ENCODE measurements around the gene H6PD. TPM values are rescaled to one million over a fixed set of nuclear protein-coding genes. Genes with fewer than 3 reads are reported as not detected.

The H6PD gene, protein sequence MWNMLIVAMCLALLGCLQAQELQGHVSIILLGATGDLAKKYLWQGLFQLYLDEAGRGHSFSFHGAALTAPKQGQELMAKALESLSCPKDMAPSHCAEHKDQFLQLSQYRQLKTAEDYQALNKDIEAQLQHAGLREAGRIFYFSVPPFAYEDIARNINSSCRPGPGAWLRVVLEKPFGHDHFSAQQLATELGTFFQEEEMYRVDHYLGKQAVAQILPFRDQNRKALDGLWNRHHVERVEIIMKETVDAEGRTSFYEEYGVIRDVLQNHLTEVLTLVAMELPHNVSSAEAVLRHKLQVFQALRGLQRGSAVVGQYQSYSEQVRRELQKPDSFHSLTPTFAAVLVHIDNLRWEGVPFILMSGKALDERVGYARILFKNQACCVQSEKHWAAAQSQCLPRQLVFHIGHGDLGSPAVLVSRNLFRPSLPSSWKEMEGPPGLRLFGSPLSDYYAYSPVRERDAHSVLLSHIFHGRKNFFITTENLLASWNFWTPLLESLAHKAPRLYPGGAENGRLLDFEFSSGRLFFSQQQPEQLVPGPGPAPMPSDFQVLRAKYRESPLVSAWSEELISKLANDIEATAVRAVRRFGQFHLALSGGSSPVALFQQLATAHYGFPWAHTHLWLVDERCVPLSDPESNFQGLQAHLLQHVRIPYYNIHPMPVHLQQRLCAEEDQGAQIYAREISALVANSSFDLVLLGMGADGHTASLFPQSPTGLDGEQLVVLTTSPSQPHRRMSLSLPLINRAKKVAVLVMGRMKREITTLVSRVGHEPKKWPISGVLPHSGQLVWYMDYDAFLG
- total RNA-seq: 10.7 and 19.4 TPM in 2 replicates

DNA sequence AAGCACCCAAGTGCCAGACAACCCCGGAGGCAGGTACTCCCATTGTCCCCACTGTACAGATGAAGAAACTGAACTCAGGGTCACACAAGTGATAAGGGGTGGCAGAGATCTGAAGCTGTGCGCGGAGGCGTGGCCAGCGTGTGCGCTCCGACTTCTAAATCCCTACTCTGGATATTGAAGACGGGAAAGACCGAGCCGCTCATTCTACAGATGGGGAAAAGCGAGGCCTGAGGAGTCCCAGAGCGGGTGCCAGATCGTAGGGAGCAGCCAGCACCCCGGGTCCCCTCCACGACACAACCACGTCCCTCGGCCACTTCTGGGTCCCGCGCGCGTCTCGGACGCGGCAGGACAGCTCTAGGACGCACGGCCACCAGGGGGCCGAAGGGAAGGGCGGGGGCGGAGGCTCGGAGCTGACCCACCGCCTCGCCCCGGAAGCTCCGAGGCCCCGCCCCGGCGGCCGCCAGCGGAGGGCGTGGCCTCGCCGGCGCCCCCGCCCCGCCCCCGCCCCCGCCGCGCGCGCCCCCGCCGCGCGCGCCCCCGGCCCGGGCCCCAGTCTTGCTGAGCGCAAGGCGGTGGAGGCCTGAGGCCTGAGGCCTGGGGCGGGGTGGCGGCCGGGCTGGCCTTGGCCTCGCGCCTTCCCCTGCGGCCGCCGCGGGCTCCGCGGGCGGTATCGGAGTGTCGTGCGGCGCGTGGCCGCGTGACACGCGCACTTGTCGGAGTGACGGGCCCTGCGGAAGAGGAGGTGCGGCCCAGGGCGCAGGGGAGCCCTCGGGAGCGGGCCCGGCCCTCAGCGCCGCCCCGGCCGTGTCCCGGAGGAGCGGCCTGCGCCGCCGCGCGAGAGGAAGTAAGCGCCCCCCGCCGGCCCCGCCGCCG, at the start of gene H6PD:
Gene H6PD (plus strand): TSS at position 552 of the 873 bp plus-strand sequence. CDS start 10,161 bp downstream, outside the sequence.

DNA sequence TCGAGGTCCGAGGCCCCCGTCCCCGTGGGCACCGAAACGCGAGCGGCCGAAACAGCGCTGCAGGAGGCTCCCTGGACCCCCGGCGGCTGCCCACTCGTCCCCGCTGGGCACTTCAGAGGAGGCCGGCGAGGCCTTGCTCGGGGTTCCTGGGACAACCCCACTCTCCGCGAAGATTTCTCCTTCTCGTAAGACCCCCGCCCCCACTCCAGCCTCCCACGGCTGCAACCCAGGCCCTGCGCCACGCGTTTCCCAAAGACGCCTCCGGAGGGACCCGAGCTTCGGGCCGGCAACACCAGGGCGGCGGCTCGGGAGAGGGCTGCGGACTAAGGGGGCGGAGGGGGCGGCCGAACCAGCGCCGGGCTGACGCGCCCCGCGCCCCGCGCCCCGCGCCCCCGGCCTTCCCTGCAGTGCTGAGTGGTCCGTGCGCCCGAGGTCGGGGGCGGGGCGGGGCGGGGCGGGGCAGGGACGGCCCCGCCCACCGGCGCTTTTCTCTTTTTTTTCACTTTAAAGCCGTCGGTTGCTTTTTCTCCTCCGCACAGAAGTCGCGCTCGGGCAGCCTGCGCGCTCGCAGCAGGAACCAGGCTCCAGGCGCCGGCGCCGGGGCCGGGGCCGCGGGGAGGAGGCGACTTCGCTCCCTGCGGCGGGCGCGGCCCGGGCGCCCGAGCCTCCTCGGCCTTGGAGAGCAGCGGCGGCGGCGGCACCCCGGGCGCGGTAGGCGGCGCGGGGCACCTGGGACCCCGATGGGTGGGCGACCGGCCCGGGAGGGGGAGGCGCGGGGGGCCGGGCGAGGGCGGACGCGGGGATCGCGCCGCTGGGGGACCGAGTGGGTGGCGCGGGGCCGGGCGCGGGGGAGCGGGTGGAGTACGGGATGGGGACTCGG, 58.0 kb downstream of the H6PD start, which contains the start of gene SPSB1:
Gene SPSB1 (plus strand): TSS at position 534 of the 880 bp plus-strand sequence. CDS start 62,998 bp downstream, outside the sequence.

Other genes starting within 250 kb of the H6PD start
- gene SLC2A7, start 208.4 kb upstream of the H6PD start, total RNA-seq: not detected in 2 replicates
- 1.7 and 5.6 TPM in 2 replicates for gene SLC2A5, start 165.1 kb upstream of the H6PD start, total RNA-seq
- gene GPR157, start 105.7 kb upstream of the H6PD start, total RNA-seq: 5.2 and 5.4 TPM in 2 replicates
- 24.2 and 25.1 TPM in 2 replicates for gene SPSB1, start 58.1 kb downstream of the H6PD start, total RNA-seq